ENCODE data around the gene SMG1.
A peak's percentile ranks its signal among the peaks of the same experiment; 100 is the strongest.

Gene SMG1

GRCh38 chr16:18842565-18842964 lies 83.6 kb downstream of the SMG1 start:
- DNase-seq = no peak

- DNase-seq = no peak
These were observed 84.2 kb downstream of the SMG1 start for GRCh38 chr16:18841833-18842525.

- DNase-seq = no peak
These were observed 86.7 kb downstream of the SMG1 start for GRCh38 chr16:18839555-18839954.

DNA sequence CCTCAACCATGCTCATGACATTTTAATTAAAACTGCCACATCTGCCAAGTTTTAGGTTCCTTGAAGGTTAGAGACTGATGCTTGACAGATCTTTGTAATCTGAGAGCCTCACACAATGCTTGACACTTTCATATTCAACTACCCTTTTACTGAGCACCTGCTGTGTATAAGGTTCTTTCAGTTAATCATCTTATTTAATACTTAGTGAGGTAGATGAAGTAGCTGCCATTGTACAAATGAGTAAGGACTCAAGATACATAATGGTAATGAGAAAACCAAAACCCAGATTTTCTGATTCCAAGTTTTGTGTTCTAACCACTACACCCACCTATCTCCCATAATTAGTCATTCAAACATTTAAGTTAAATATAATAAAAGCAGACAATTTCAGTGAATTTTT lies 89.5 kb downstream of the SMG1 start:
- DNase-seq = no peak

DNA sequence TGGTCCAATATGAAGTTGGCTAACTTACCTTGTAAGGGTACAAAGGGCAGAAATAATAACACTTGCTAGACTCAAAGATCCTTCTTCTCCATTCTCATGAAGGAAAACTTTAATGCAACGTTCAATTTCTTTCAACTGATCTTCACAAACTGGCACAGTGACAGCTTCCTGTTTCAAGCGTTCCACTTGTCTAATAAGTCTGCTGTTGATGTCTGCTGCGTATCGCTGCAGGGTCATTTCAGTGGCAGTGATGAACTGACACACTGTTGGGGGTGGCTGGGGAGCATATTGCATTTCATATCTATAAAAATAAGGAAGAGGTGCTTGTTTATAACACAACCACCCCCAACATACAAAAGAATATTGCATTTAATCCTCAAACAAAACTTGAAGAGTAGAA lies 91.3 kb downstream of the SMG1 start:
- no peak for DNase-seq

DNA sequence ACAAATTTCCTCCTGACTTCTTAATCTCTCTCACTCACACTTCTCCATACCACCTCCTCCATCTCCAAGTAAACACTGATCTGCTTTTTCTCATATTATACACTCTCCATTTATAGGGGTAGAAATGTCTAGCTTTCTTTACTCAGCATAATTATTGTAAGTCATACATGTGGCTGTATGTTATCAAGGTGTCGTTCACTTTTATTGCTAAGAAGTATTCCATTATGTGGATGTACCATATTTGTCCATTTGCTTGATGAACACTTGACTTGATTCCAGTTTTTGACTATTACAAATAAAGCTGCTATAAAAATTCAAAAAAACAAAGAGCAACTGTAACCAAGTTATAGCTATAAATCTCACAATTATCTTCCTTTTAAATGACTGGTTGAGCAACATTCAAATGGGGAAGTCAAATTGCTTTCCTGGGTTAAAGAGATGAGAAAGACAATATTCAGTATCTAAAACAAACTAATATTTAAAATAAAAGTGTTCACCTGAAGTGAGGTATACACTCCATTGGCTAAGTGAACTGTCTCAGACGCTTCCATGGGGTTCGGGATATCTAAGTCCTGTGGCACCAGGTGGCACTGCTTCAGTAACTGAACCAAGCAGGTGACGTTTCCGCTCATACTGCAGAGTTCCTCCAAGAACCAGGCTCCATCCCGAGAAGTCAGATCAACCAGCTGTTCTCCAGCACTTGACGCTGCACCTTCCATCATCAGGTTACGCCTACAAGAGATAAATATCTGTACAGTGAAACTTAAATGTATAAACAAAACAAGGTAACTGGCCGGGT lies 92.3 kb downstream of the SMG1 start:
- DNase-seq = no peak

DNA sequence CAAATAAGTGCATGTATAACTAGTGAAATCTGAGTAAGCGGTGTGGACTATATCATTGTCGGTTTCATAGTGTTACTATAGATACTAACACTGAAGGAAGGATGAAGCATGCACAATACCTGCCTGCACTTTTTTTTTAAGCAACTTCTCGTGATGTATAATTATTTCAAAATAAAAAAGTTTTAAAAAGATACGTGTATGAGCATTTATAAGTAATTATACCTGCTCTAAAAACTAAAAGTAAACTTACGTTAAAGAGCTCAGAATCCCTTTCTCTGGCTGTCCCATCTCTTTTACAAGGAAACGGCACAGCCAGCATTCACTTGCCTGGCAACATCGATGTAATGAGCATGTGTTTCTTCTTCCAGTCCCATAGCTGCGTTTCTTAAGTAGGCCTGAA lies 93.6 kb downstream of the SMG1 start:
- DNase-seq = no peak

GRCh38 chr16:18832006-18832405 lies 94.2 kb downstream of the SMG1 start:
- DNase-seq = no peak

- DNase-seq = no peak
These were observed 97.0 kb downstream of the SMG1 start for GRCh38 chr16:18829251-18829650.

GRCh38 chr16:18827890-18828289 lies 98.3 kb downstream of the SMG1 start:
- no peak for DNase-seq

DNA sequence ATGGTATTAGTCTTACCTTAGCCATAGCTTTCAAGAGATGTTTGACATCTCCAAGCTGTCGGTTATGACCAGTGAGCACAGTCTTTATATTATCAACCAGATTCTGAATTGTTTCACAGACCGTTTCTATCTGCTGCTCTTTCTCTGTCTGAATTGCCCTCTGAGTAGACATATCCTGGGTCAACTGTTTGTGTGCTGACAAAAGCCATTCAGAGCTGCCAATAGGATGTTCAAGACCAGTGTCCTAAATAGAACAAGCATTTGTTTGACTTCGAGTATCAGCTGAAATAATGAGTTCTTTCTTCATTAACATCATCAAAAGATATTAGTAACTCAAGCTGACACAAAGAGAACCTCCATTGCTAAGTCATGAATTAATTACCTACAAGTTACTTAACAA lies 109.9 kb downstream of the SMG1 start:
- no peak for DNase-seq

DNA sequence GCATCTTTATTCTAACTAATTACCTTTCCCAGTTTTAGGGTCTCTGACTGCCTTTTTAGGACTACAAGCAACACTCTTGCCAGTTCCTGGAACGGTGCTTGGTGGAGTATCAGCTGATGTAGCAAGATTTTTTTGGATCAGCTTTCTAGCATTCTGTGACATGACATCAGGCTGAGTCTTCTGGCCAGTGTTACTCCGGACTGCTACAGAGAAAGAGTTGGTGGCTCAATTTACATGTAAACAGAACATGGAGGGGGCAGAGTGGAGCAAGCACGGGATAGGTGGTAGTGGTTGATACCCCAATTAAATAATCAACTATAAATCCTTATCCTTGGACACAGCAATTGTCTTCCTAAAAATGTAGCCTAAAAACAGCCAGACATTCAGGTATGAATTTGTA lies 114.3 kb downstream of the SMG1 start:
- no peak for DNase-seq

DNA sequence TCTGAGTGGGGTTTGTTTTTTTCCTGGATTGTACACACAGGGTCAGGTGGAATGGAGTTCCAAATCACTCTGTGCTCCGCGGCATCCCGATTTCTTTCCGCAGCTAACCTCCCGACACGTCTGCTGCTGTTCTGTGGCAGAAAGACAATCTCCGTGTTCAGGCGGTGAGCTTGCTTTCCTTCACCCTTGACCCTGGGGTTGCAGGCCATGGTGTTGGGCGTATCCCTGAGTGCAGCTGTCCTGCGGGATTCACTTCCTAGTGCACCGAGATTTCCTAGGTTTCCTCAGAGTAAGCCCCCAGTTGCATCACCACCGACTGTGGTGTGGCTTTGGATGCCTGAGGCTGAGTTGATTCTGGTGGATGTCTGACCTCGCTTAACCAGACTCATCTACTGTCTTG lies 117.0 kb downstream of the SMG1 start:
- no peak for DNase-seq

GRCh38 chr16:18805257-18805773 lies 120.9 kb downstream of the SMG1 start:
- no peak for DNase-seq

GRCh38 chr16:18804540-18804939 lies 121.7 kb downstream of the SMG1 start:
- DNase-seq = no peak

DNA sequence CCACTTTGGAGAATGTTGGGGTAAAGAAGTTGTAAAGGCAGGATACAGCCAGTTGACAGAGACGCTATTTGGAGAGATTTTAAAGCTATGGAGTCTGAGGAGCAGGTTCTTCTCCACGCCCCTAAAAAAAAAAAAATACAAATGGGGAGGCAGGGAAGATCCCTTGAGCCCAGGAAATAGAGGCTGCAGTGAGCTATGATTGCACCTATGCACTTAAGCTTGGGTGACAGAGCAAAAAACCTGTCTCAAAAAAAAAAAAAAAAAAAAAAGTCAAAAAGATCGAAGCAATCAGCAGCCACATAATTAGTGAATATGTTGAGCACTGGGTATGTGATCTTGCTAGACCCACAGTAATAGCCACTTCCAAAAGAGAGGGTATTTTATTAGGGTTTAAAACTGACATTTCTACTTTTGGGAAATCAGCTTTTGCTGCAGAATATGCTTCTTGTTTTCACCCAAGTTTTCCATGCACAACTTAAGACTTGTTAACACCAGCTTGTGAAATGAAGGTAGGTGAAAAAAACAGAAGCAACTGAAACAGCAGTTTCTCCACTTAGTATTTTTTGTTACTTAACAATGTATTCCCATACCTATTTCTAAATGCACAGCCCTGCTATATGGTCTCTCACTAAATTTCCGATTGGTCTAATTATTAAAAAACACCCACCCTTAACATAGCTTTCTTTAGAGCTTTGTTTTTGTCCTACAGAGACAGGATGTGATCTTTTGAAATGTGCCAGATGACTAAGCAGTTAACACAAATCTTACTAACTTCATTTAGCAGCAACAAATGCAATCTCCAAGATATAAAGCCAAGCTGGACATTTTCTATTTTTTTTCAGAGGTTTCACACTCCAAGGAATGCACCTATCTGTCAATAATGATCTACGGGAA lies 122.4 kb downstream of the SMG1 start:
- no peak for DNase-seq

- DNase-seq = no peak
These were observed 123.4 kb downstream of the SMG1 start for GRCh38 chr16:18802767-18803343.

GRCh38 chr16:18801145-18801972 lies 124.8 kb downstream of the SMG1 start, which contains the start of gene ARL6IP1:
TSS of gene ARL6IP1 (minus strand) at chr16:18801549. CDS start at chr16:18801466, 83 bp downstream.
- DNase-seq = peak; percentile 98

- DNase-seq = no peak
These were observed 125.4 kb downstream of the SMG1 start for GRCh38 chr16:18800775-18801144.

GRCh38 chr16:18800293-18800692 lies 125.9 kb downstream of the SMG1 start:
- DNase-seq = no peak

GRCh38 chr16:18799500-18799899 lies 126.7 kb downstream of the SMG1 start:
- DNase-seq = no peak

- no peak for DNase-seq
These were observed 128.5 kb downstream of the SMG1 start for GRCh38 chr16:18797746-18798145.
